Measurements from ENCODE around the gene SF3B3. TPM values are rescaled to one million over a fixed set of nuclear protein-coding genes. Genes with fewer than 3 reads are reported as not detected.

SF3B3 gene
- total and polyA plus RNA-seq, 2 of the 13 experiments (the other 11 are each of a cell fraction or from before 2014, with no cell fraction given), result 157 to 500 TPM

GRCh38 chr16:70604407-70605282 is 81.0 kb downstream of the SF3B3 start:
- in situ Hi-C loops (cut with HindIII; ENCODE audit: extremely low pct_ligation_motif_present, low pct_unique_long_range_greater_than_20kb) (no loop called here), intact Hi-C loops (cut with micrococcal nuclease; ENCODE audit: unreplicated experiment) (no loop called here)
- Histone ChIP-seq H3K27me3 (ENCODE audit: control insufficient read depth in 1 of 2, insufficient read depth in 2 of 2, low read length in 2 of 2) (peaks cover 1 to 12% of the 10 kb centered on the region in 2 experiments; a peak in 2 of 5 replicates), H3K36me3 (replicated peaks in 1 of 2; ENCODE audit: control insufficient read depth in 1 of 2, insufficient read depth in 2 of 2, low read length in 2 of 2) (no peaks in the 10 kb centered on the region), H2AFZ (ENCODE audit: low read length) (no peak overlapping the region), H3K9ac (ENCODE audit: insufficient read depth, low read depth, low read length) (no peak overlapping the region), H3K4me1 (ENCODE audit: insufficient read depth, low read length) (no peaks in the 10 kb centered on the region), H3K27ac (ENCODE audit: extremely low read length, insufficient read depth, low read length) (no peak overlapping the region), H4K20me1 (ENCODE audit: insufficient read depth, low read length) (no peaks in the 10 kb centered on the region), H3K9me3 (ENCODE audit: low read length) (no peaks in the 10 kb centered on the region), H3K79me2 (ENCODE audit: insufficient read depth, low read length) (no peaks in the 10 kb centered on the region), H3K4me2 (ENCODE audit: low read depth, low read length) (no peak overlapping the region), H3K4me3 (replicated peaks in 1 of 3; ENCODE audit: insufficient read depth in 1 of 3, low read depth in 2 of 3, low read length in 3 of 3) (no peak overlapping the region)
- ChIA-PET CTCF (ENCODE audit: low intra/inter-chr PET ratio, low total read pairs) (no interaction called here), POLR2A (no interaction called here)
- TF ChIP-seq ZMYM3 (CRISPR knock-in tag; IDR thresholded peaks at IDR 0.05), result 0 out of 2 replicates have a peak, but pooled peaks have one; percentile 21
- TF ChIP-seq ZNF629 (CRISPR knock-in tag; conservative IDR thresholded peaks at IDR 0.05), result 0 out of 2 replicates have a peak, but pooled peaks have one; percentile 43
- TF ChIP-seq PHB2 (IDR thresholded peaks at IDR 0.05; ENCODE audit: partially characterized antibody), result no peak
- FAIRE-seq, result no peak
- ATAC-seq, result peak; percentile 73
- no TSS peak for BruUV-seq (replicated peaks)
- DNase-seq (ENCODE audit: low spot score), result no peak
- WGBS (ENCODE audit: low lambda C conversion rate), result 39% methylated on average over 8 of the region's 8 CpGs

DNA sequence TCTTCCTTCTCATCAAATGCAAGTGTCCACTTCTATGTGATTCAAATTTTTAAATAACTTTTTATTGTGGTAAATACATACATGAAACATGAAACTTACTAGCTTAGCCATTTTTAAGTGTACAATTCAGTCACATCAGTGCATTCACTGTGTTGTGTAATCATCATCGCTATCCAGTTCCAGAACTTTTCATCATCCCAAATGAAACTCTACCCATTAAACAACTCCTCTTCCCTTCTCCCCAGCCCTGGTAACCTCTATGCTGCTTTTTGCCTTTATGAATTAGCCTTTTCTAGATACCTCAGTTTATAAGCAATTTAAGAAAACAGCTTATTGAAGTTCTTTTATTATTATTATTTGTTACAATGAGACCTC is 81.7 kb downstream of the SF3B3 start:
- DNase-seq (ENCODE audit: low spot score), result no peak
- no TSS peak for BruUV-seq (replicated peaks)
- Histone ChIP-seq H3K27ac (ENCODE audit: extremely low read length, insufficient read depth, low read length) (no peak overlapping the region), H3K27me3 (ENCODE audit: control insufficient read depth in 1 of 2, insufficient read depth in 2 of 2, low read length in 2 of 2) (peaks cover 1 to 14% of the 10 kb centered on the region in 2 experiments; a peak in 1 of 5 replicates), H3K79me2 (ENCODE audit: insufficient read depth, low read length) (no peaks in the 10 kb centered on the region), H4K20me1 (ENCODE audit: insufficient read depth, low read length) (no peaks in the 10 kb centered on the region), H3K9me3 (ENCODE audit: low read length) (no peaks in the 10 kb centered on the region), H2AFZ (ENCODE audit: low read length) (no peak overlapping the region), H3K4me2 (ENCODE audit: low read depth, low read length) (no peak overlapping the region), H3K36me3 (replicated peaks in 1 of 2; ENCODE audit: control insufficient read depth in 1 of 2, insufficient read depth in 2 of 2, low read length in 2 of 2) (no peaks in the 10 kb centered on the region), H3K4me1 (ENCODE audit: insufficient read depth, low read length) (peaks cover 2% of the 10 kb centered on the region; the same call in 1 of the 2 replicates), H3K4me3 (replicated peaks in 1 of 3; ENCODE audit: insufficient read depth in 1 of 3, low read depth in 2 of 3, low read length in 3 of 3) (no peak overlapping the region), H3K9ac (ENCODE audit: insufficient read depth, low read depth, low read length) (no peak overlapping the region)
- TF ChIP-seq, protein P1, sequence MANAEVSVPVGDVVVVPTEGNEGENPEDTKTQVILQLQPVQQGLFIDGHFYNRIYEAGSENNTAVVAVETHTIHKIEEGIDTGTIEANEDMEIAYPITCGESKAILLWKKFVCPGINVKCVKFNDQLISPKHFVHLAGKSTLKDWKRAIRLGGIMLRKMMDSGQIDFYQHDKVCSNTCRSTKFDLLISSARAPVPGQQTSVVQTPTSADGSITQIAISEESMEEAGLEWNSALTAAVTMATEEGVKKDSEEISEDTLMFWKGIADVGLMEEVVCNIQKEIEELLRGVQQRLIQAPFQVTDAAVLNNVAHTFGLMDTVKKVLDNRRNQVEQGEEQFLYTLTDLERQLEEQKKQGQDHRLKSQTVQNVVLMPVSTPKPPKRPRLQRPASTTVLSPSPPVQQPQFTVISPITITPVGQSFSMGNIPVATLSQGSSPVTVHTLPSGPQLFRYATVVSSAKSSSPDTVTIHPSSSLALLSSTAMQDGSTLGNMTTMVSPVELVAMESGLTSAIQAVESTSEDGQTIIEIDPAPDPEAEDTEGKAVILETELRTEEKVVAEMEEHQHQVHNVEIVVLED (CRISPR knock-in tag; IDR thresholded peaks at IDR 0.05; ENCODE audit: borderline replicate concordance), result no peak
- no peak for TF ChIP-seq ZNF816 (CRISPR knock-in tag; IDR thresholded peaks at IDR 0.05; ENCODE audit: borderline replicate concordance)
- 27% methylated on average over 1 of the region's 1 CpG for WGBS (ENCODE audit: low lambda C conversion rate)
- intact Hi-C loops (cut with micrococcal nuclease; ENCODE audit: unreplicated experiment) (no loop called here), in situ Hi-C loops (cut with HindIII; ENCODE audit: extremely low pct_ligation_motif_present, low pct_unique_long_range_greater_than_20kb) (no loop called here)
- FAIRE-seq, result no peak
- POLR2A ChIA-PET, result no interaction called here
- CTCF ChIA-PET (ENCODE audit: low intra/inter-chr PET ratio, low total read pairs), result no interaction called here
- ATAC-seq, result no peak
